Right renal pelvis (tissue), 4 donors: ENCODE measurements around the gene ART4. TPM values are rescaled to one million over a fixed set of nuclear protein-coding genes. Genes with fewer than 3 reads are reported as not detected.

Experiments used
- polyA plus RNA-seq, 4 donors: library from polyadenylated mRNA; unstranded; fragments of 120-200 nt; gene quantifications; one replicate each; pipeline ENCODE4 v1.2.1, GENCODE V29; 2013; ENCODE audit not compliant: insufficient read length in 4 of 4

Gene ART4
- polyA plus RNA-seq, 4 donors, result 0.11 to 0.25 (median 0.14) TPM

Other genes starting within 250 kb of the ART4 start
- under 1 TPM; 0.38 to 0.89 (median 0.56) TPM for gene GUCY2C, start 146.9 kb downstream of the ART4 start, polyA plus RNA-seq
- 100 to 1,000 TPM in 3 of 4 donors, 10 to 100 TPM in 1; 93.4 to 113 (median 112) TPM for gene WBP11, start 40.0 kb downstream of the ART4 start, polyA plus RNA-seq
- 1 to 10 TPM; 4.7 to 6.8 (median 4.9) TPM for gene C12orf60, start 39.9 kb downstream of the ART4 start, polyA plus RNA-seq
- 1 to 10 TPM; 3.0 to 3.6 (median 3.3) TPM for gene SMCO3, start 29.3 kb downstream of the ART4 start, polyA plus RNA-seq
- gene MGP, start 42.3 kb upstream of the ART4 start, polyA plus RNA-seq, result 10 to 100 TPM; 41.2 to 70.3 (median 48.2) TPM
- 10 to 100 TPM; 20.6 to 41.4 (median 30.2) TPM for gene ERP27, start 95.0 kb upstream of the ART4 start, polyA plus RNA-seq
- 10 to 100 TPM; 50.0 to 59.6 (median 55.9) TPM for gene ARHGDIB, start 118.1 kb upstream of the ART4 start, polyA plus RNA-seq
- gene PDE6H, start 129.5 kb upstream of the ART4 start, polyA plus RNA-seq, result under 1 TPM in 2 of 4 donors, not detected in 2; 0.14 to 0.27 TPM